B cell (primary cell): ENCODE measurements around the gene ENKUR. TPM values are rescaled to one million over a fixed set of nuclear protein-coding genes. Genes with fewer than 3 reads are reported as not detected.

Source experiments
- ATAC-seq: fragments of 200-7000 bp; cut with Tn5 transposase; one replicate; pipeline ENCODE4 v1.10.0; 2021; ENCODE audit warnings: low read depth, mild to moderate bottlenecking, moderate number of reproducible peaks, moderate library complexity
- CTCF ChIA-PET: fragments of 350-600 bp; sonication (Branson Sonifier 250); formaldehyde crosslinking; loops from one replicate; lab custom pipeline; 2021; ENCODE audit warnings: antibody characterized with exemption, inconsistent platforms; lab: Charles Lee
- POLR2A ChIA-PET: fragments of 350-600 bp; sonication (Branson Sonifier 250); formaldehyde crosslinking; loops from one replicate; lab custom pipeline; 2021; ENCODE audit warnings: antibody characterized with exemption; lab: Charles Lee
- DNase-seq: peaks from one replicate; pipeline ENCODE4 v3.0.0; 2013
- H2AFZ ChIP-seq: 2 replicates; pipeline ENCODE4 v1.6.1; 2012; ENCODE audit warnings: mild to moderate bottlenecking, low read depth, low read length; ENCODE audit not compliant: insufficient read depth, poor library complexity, severe bottlenecking
- H3K27ac ChIP-seq, 2 donors: 1 replicate in 1 of 2; 2 replicates in 1 of 2; pipeline ENCODE4 v1.5.1; 2012 to 2013; ENCODE audit warnings: low read length in 2 of 2, mild to moderate bottlenecking in 2 of 2, moderate library complexity in 1 of 2
- H3K27me3 ChIP-seq, 4 experiments: fragments of 200-600 bp in 1 of 4; sonication (generic) in 1 of 4; replicated peaks in 1 of 4; 1 replicate in 2 of 4; 2 replicates in 2 of 4; pipeline versions ENCODE4 v1.6.1 to v1.7.0; 2013 to 2016; ENCODE audit warnings: low read length in 3 of 4, mild to moderate bottlenecking in 2 of 4, mixed read lengths in 1 of 4, moderate library complexity in 1 of 4; ENCODE audit not compliant: insufficient read depth in 4 of 4, control insufficient read depth in 3 of 4; ENCODE audit errors: control extremely low read depth in 1 of 4
- H3K36me3 ChIP-seq, 2 experiments: replicated peaks in 1 of 2; 1 replicate in 1 of 2; 2 replicates in 1 of 2; pipeline versions ENCODE4 v1.6.1 to v1.7.1; 2013; ENCODE audit warnings: low read length in 1 of 2; ENCODE audit not compliant: insufficient read depth in 2 of 2, control insufficient read depth in 1 of 2; ENCODE audit errors: control extremely low read depth in 1 of 2, extremely low read depth in 1 of 2
- H3K4me1 ChIP-seq, 2 donors: fragments of 200-600 bp in 1 of 2; sonication (generic) in 1 of 2; 1 replicate in 1 of 2; 2 replicates in 1 of 2; pipeline versions ENCODE4 v1.5.1 to v1.6.1; 2013 to 2017; ENCODE audit warnings: low read length in 2 of 2; ENCODE audit not compliant: control insufficient read depth in 2 of 2, insufficient read depth in 2 of 2
- H3K4me2 ChIP-seq: replicated peaks from 2 replicates; pipeline ENCODE3; 2012; ENCODE audit warnings: mild to moderate bottlenecking, low read depth, low read length; ENCODE audit not compliant: poor library complexity, severe bottlenecking
- H3K4me3 ChIP-seq, 5 experiments: fragments of 200-600 bp in 1 of 5; sonication (generic) in 1 of 5; 1 replicate in 3 of 5; 2 replicates in 2 of 5; pipeline versions ENCODE4 v1.5.1 to v1.7.0; 2011 to 2016; ENCODE audit warnings: low read length in 4 of 5, mild to moderate bottlenecking in 4 of 5, low read depth in 2 of 5, control low read depth in 1 of 5, moderate library complexity in 1 of 5; ENCODE audit not compliant: insufficient read depth in 1 of 5; ENCODE audit errors: control extremely low read depth in 1 of 5, extremely low read depth in 1 of 5
- H3K79me2 ChIP-seq: fragments of 200-600 bp; sonication (generic); one replicate; pipeline ENCODE4 v1.6.0; 2016; ENCODE audit warnings: low read length; ENCODE audit not compliant: control insufficient read depth, insufficient read depth
- H3K9ac ChIP-seq: fragments of 200-600 bp; sonication (generic); 2 replicates; pipeline ENCODE4 v1.6.1; 2017; ENCODE audit warnings: mild to moderate bottlenecking, low read length, moderate library complexity
- H3K9me3 ChIP-seq, 3 donors: one replicate each; pipeline versions ENCODE4 v1.6.1 to v1.7.1; 2013; ENCODE audit warnings: low read length in 2 of 3; ENCODE audit not compliant: control insufficient read depth in 2 of 3, insufficient read depth in 1 of 3; ENCODE audit errors: control extremely low read depth in 1 of 3
- H4K20me1 ChIP-seq: 2 replicates; pipeline ENCODE4 v1.6.0; 2012; ENCODE audit warnings: mild to moderate bottlenecking, low read length; ENCODE audit not compliant: insufficient read depth, control insufficient read depth, poor library complexity, severe bottlenecking
- H3K27ac Mint-ChIP-seq: one replicate; pipeline ENCODE4 v1.8.0; 2021; ENCODE audit warnings: mixed read lengths
- H3K27me3 Mint-ChIP-seq: one replicate; pipeline ENCODE4 v1.8.0; 2021; ENCODE audit warnings: mixed read lengths
- H3K4me1 Mint-ChIP-seq: one replicate; pipeline ENCODE4 v1.8.0; 2021; ENCODE audit warnings: mixed read lengths
- H3K4me3 Mint-ChIP-seq: one replicate; pipeline ENCODE4 v1.8.0; 2021; ENCODE audit warnings: mixed read lengths
- H3K9me3 Mint-ChIP-seq: one replicate; pipeline ENCODE4 v1.8.0; 2022; ENCODE audit warnings: mixed read lengths; ENCODE audit not compliant: insufficient read depth
- CTCF ChIP-seq: fragments of 200-600 bp; IDR thresholded peaks from one replicate; pipeline ENCODE4 v1.8.0; 2022; ENCODE audit warnings: antibody characterized with exemption, mild to moderate bottlenecking
- EZH2 ChIP-seq: IDR thresholded peaks from 2 replicates; pipeline ENCODE4 v1.6.1; 2012; ENCODE audit warnings: borderline replicate concordance, low read depth, mild to moderate bottlenecking, moderate library complexity, low read length; ENCODE audit not compliant: insufficient read depth, poor library complexity, severe bottlenecking
- WGBS: methylation state at CpG from one replicate; pipeline ENCODE4 v1.1.5; 2013; ENCODE audit warnings: missing lambda C conversion rate; ENCODE audit not compliant: insufficient coverage; 5-methylcytosine and 5-hydroxymethylcytosine counted together
- intact Hi-C: fragments of 100-400 bp; cut with micrococcal nuclease; formaldehyde crosslinking; loops from one replicate; pipeline ENCODE4 v1.10.0; 2022
- polyA plus RNA-seq: library from polyadenylated mRNA; depleted of rRNA; stranded (reverse); fragments of >200 nt; gene quantifications from 2 replicates; pipeline ENCODE4 v1.2.3, GENCODE V29; 2012
- total RNA-seq, 2 donors: library from RNA; stranded (reverse); fragments of 120-200 nt in 1 of 2; gene quantifications; 1 replicate in 1 of 2; 2 replicates in 1 of 2; pipeline versions ENCODE4 v1.2.3 to v1.2.4, GENCODE V29; 2013 to 2022

Gene ENKUR
- total and polyA plus RNA-seq, 2 donors (not counting 1 experiment from before 2014, with no cell fraction given) = not detected

DNA sequence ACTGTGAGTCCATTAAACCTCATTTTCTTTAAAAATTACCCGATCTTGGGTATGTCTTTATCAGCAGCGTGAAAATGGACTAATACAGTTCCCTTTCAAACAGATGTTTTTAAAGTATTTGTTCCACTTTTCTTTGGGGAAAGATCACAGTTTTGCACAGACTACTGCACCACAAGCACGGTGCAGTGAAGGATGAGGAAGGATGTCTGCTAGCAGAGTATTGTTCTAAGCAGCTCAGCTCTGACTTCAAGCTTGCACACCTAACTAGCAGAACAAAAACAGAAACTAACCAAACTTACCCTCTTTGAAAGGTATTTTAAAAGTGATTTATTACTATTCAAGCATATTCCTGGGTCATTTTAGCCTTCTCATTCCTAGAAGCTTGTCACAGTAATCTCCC is 20.4 kb upstream of the ENKUR start:
- Histone ChIP-seq H3K36me3 (no peaks in the 10 kb centered on the region), H3K9ac (no peak overlapping the region), H3K4me1 (peaks cover 0 to 3% of the 10 kb centered on the region in 2 donors), H4K20me1 (no peaks in the 10 kb centered on the region), H2AFZ (peak overlapping the region; percentile 19), H3K79me2 (no peaks in the 10 kb centered on the region), H3K27me3 (no peaks in the 10 kb centered on the region), H3K4me2 (no peak overlapping the region), H3K4me3 (no peak overlapping the region), H3K27ac (no peak overlapping the region), H3K9me3 (no peaks in the 10 kb centered on the region)
- Mint-ChIP-seq H3K27ac (no peak overlapping the region), H3K4me3 (no peak overlapping the region), H3K27me3 (peaks cover 20% of the 10 kb centered on the region), H3K9me3 (no peaks in the 10 kb centered on the region), H3K4me1 (peaks cover 9% of the 10 kb centered on the region)
- ATAC-seq = no peak
- POLR2A ChIA-PET = no interaction called here
- WGBS = no CpG with 5 or more reads among the region's 3 CpGs
- DNase-seq = no peak
- TF ChIP-seq CTCF (no peak), EZH2 (no peak)
- intact Hi-C loops = no loop called here
- CTCF ChIA-PET = no interaction called here

DNA sequence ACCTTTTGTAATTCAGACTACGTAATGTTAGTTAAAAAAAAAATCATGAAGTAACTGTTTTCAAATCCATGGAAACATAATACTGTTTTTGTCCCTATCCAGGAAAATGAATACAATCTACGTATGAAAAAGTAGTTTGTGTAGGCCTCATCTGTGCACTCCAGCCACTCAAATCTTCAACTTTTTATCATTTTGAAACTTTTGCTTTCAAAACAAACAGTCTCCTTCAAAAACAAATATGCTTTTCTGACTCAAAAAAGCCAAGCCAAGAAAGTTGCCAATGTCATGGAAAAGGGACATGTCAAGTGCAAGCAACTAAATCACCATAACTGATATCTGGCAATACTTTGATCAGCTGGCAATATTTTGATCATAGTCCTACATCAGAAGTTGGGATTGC is 13.6 kb upstream of the ENKUR start:
- no CpG with 5 or more reads among the region's 2 CpGs for WGBS
- CTCF ChIA-PET = no interaction called here
- Histone ChIP-seq H3K36me3 (no peaks in the 10 kb centered on the region), H4K20me1 (no peaks in the 10 kb centered on the region), H3K9ac (no peak overlapping the region), H2AFZ (no peak overlapping the region), H3K4me2 (no peak overlapping the region), H3K27me3 (no peaks in the 10 kb centered on the region), H3K4me1 (no peaks in the 10 kb centered on the region), H3K79me2 (no peaks in the 10 kb centered on the region), H3K9me3 (no peaks in the 10 kb centered on the region), H3K4me3 (no peak overlapping the region), H3K27ac (no peak overlapping the region)
- H3K27me3 Mint-ChIP-seq = no peaks in the 10 kb centered on the region
- DNase-seq (no peak), ATAC-seq (no peak)
- H3K9me3 Mint-ChIP-seq = no peaks in the 10 kb centered on the region
- intact Hi-C loops = no loop called here
- no peaks in the 10 kb centered on the region for H3K4me1 Mint-ChIP-seq
- no peak overlapping the region for H3K4me3 Mint-ChIP-seq
- TF ChIP-seq CTCF = no peak
- TF ChIP-seq EZH2 = no peak
- H3K27ac Mint-ChIP-seq = no peak overlapping the region
- POLR2A ChIA-PET = no interaction called here
